NT2/D1 (cell line): Measurements from ENCODE around the gene CIDEC.

Experiments
- SUZ12 ChIP-seq: IDR thresholded peaks from 2 replicates; pipeline ENCODE4 v1.6.1; 2011; ENCODE audit not compliant: insufficient read length, insufficient read depth; ENCODE audit errors: extremely low read depth
- YY1 ChIP-seq: IDR thresholded peaks from 2 replicates; pipeline ENCODE4 v1.6.1; 2011; ENCODE audit not compliant: insufficient read length, insufficient read depth
- ZNF274 ChIP-seq: IDR thresholded peaks from 2 replicates; pipeline ENCODE4 v1.6.1; 2011; ENCODE audit warnings: mild to moderate bottlenecking, low read depth, low read length

DNA sequence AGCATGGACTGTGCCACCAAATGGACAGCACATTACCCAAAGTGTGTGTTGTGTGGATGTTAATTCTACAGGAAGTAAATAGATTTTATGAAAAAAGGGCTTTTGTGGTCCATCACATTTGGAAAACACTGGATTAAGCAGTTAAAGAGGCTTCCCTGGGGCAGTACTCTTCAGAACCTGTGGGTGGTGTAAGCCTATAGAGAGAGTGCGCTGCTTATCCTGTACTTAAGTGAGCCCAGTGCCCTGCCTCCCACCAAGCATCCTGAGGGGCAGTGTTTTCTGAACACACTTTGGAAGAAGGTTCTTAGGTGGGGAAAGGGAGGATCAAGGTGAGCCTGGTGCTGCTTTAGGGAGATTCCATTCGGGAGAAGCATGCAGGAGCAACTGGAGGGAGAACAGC is 59.1 kb downstream of the CIDEC start:
- TF ChIP-seq SUZ12 (no peak), ZNF274 (no peak), YY1 (no peak)
